ENCODE results near the gene FAM124A.

The FAM124A gene

DNA sequence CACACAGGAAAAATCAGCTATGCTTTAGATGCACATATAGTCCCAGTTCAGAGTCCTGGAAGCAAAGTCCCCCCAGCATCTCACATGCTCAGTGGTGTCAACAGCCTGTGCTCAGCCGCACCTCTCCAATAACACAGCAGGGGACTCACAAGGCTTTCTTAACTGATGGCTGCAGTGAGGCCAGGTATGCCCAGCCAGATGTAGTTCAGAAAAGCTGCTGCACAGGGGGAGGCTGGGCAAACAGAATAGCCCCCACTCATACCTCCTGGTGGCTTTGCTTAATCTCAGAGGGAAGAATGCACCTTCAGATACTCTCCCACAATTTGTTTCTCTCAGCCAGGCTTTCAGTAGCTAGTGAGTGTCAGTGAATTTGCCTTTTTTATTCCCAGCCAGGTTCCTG, 33.4 kb downstream of the FAM124A start:
- TF ChIP-seq, protein P1, sequence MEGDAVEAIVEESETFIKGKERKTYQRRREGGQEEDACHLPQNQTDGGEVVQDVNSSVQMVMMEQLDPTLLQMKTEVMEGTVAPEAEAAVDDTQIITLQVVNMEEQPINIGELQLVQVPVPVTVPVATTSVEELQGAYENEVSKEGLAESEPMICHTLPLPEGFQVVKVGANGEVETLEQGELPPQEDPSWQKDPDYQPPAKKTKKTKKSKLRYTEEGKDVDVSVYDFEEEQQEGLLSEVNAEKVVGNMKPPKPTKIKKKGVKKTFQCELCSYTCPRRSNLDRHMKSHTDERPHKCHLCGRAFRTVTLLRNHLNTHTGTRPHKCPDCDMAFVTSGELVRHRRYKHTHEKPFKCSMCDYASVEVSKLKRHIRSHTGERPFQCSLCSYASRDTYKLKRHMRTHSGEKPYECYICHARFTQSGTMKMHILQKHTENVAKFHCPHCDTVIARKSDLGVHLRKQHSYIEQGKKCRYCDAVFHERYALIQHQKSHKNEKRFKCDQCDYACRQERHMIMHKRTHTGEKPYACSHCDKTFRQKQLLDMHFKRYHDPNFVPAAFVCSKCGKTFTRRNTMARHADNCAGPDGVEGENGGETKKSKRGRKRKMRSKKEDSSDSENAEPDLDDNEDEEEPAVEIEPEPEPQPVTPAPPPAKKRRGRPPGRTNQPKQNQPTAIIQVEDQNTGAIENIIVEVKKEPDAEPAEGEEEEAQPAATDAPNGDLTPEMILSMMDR (IDR thresholded peaks at IDR 0.05), result no peak

DNA sequence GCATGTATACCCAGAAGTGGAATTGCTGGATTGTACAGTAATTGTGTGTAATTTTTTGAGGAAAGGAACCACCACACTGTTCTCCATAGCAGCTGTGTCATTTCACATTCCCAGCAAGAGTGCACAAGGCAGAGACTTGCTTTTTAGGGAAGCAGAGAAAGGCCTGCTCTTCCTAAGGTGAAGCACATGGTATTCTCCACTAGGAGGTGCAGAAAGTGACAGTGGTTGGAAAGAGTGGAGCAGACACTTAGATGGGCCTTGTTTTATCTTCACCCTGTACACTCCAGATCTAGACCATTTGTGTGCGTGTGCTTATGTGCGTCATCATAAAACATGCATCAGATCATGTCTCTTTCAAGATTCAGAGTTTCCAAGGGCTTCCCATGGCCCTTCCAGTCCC, 35.0 kb downstream of the FAM124A start:
- no peak overlapping the region for H3K27ac ChIP-seq
- DNase-seq (ENCODE audit: low spot score), result no peak
- TF ChIP-seq, protein P1 (IDR thresholded peaks at IDR 0.05), result no peak
- no peak overlapping the region for H3K4me3 ChIP-seq

More for the DNA sequence above, 33.4 kb downstream of the FAM124A start:
- no peak overlapping the region for H3K27ac ChIP-seq
- no peak overlapping the region for H3K4me3 ChIP-seq
- DNase-seq (ENCODE audit: low spot score), result no peak

DNA sequence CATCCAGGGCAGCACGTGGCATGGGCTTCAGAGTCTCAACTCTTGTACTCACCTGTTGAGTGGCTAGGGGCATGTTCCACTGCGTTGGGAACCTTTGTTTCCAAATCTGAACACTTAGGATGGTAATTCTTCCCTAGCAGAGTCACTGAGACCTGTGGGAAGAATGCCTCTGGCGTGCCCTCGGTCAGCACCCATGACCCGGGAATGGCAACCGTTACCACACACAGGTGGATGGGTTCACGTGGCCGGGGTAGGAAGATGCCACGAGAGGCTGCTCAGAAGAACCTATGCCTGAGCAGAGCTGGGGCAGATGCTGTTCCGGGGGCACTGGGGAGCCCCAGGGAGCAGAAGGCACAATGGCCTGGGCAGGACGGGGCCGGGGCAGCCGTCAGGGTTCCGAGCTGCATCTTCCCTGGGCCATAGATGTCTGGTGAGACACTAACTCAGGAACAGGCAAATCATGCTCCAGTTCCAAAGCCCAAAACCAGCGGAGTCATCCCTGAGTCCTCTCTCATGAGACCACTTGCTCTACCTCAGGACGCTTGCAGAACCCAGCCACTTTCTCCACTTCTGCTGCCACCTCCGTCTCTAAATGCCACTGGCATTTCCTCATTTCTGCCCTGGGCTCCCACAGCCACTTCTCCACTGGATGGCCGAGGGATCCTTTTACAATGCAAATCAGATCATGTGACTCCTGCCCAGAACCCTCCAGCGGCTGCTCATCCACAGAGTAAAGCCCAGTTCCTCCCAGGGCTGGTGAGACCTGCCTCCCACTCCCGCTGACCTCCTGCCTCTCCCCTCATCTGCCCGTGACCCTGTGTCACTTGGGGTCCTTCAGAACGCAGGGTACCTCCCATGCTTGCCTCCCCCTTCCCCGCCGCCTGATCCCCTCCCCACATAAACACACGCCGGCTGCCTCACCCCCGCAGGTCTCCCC, 36.7 kb downstream of the FAM124A start:
- H3K4me3 ChIP-seq, result no peak overlapping the region
- DNase-seq (ENCODE audit: low spot score), result no peak
- TF ChIP-seq, protein P1 (IDR thresholded peaks at IDR 0.05), result no peak
- no peak overlapping the region for H3K27ac ChIP-seq

GRCh38 chr13:51260154-51260553, 38.0 kb downstream of the FAM124A start:
- TF ChIP-seq, protein P1 (IDR thresholded peaks at IDR 0.05), result no peak
- Histone ChIP-seq H3K4me3 (no peak overlapping the region), H3K27ac (no peak overlapping the region)
- DNase-seq (ENCODE audit: low spot score), result no peak

GRCh38 chr13:51261610-51262249, 39.5 kb downstream of the FAM124A start:
- no peak for DNase-seq (ENCODE audit: low spot score)
- Histone ChIP-seq H3K27ac (no peak overlapping the region), H3K4me3 (no peak overlapping the region)
- TF ChIP-seq, protein P1 (IDR thresholded peaks at IDR 0.05), result no peak

DNA sequence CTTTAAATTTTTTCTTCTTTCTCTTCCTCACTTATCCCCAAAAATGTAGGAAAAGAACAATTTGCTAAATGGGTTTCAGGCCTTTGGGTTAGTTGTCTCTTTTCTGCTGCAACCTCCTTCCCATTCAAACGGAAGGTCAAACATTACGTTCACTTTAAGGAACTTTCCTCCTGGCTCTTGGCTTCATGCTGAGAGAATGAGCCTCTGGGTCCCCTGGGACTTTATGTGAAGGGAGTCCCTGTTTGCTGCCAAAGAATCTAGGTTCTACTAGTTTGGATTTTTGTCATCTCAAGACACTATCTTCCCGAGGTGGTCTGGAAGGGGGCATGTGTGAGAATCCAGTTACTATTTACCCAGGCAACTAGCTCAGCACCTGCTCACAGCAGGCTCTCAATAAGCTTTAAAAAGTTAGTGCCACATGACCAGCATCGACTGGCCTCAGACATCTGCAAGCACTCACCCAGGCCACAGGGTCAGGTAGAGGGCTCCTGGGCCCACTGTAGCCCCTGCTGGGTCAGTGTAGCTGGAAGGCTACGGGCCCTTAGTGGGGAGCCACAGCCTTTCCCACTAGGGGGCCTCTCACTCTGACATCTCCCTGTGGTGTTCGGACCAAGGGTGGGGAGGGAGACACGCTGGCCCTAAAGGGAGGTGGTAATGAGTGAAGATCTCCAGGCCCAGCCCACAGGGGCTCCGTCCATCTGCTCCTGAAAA, 40.5 kb downstream of the FAM124A start:
- DNase-seq (ENCODE audit: low spot score), result no peak
- TF ChIP-seq, protein P1 (IDR thresholded peaks at IDR 0.05), result no peak
- Histone ChIP-seq H3K4me3 (no peak overlapping the region), H3K27ac (no peak overlapping the region)

Measured in coronary artery (tissue), 2 donors.